IPS-15b (cell line): ENCODE measurements around the gene DLEC1.
"Not testable (repeated sequence)": the region's sequence is repeated elsewhere in the genome, so short reads cannot be mapped to it uniquely, and the experiment has no call there.

Experiments used
- H3K27me3 ChIP-seq: one replicate; pipeline ENCODE4 v1.6.1; 2013; ENCODE audit warnings: low read length; ENCODE audit not compliant: control insufficient read depth, insufficient read depth
- H3K36me3 ChIP-seq: one replicate; pipeline ENCODE4 v1.6.1; 2013; ENCODE audit warnings: low read length; ENCODE audit not compliant: control insufficient read depth, insufficient read depth
- H3K4me1 ChIP-seq: one replicate; pipeline ENCODE4 v1.6.1; 2013; ENCODE audit warnings: mild to moderate bottlenecking, low read length; ENCODE audit not compliant: control insufficient read depth, insufficient read depth
- H3K4me3 ChIP-seq: one replicate; pipeline ENCODE4 v1.5.1; 2013; ENCODE audit warnings: low read depth, low read length
- H3K9ac ChIP-seq: one replicate; pipeline ENCODE4 v1.6.1; 2013; ENCODE audit warnings: low read depth, mild to moderate bottlenecking, low read length
- H3K9me3 ChIP-seq: one replicate; pipeline ENCODE4 v1.6.1; 2013; ENCODE audit warnings: mild to moderate bottlenecking, low read length; ENCODE audit not compliant: control insufficient read depth, insufficient read depth

Gene DLEC1

GRCh38 chr3:38036906-38037305 lies 2.1 kb upstream of the DLEC1 start:
- Histone ChIP-seq H3K27me3 (peaks cover 35% of the 10 kb centered on the region), H3K36me3 (no peaks in the 10 kb centered on the region), H3K9me3 (no peaks in the 10 kb centered on the region), H3K4me1 (peaks cover 7% of the 10 kb centered on the region), H3K9ac (no peak overlapping the region), H3K4me3 (no peak overlapping the region)

GRCh38 chr3:38038447-38038911 lies 529 bp upstream of the DLEC1 start:
- peaks cover 7% of the 10 kb centered on the region for H3K4me1 ChIP-seq
- peak overlapping the region; percentile 75 for H3K4me3 ChIP-seq
- H3K36me3 ChIP-seq = no peaks in the 10 kb centered on the region
- peaks cover 26% of the 10 kb centered on the region for H3K27me3 ChIP-seq
- H3K9me3 ChIP-seq = no peaks in the 10 kb centered on the region
- no peak overlapping the region for H3K9ac ChIP-seq

DNA sequence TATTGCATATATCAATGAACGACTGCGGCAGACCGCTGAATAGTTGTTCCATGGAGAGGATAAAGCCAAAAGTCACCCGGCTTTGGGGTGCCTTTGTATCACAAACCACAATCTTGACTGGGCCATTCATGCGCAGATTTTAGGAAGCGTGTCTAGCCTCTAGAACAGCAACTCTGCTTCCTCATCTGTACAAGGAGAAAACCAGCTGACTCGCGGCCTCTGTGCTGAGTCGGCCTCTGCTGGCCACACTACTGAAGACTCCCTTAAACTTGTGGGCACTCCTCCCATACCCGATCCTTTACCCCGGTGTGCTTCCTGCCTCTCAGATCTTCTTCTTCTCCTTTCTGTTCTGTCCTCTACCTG lies 872 bp downstream of the DLEC1 start:
- Histone ChIP-seq H3K27me3 (peaks cover 26% of the 10 kb centered on the region), H3K9me3 (no peaks in the 10 kb centered on the region), H3K4me3 (peak overlapping the region; percentile 75), H3K9ac (no peak overlapping the region), H3K4me1 (peaks cover 7% of the 10 kb centered on the region), H3K36me3 (no peaks in the 10 kb centered on the region)

- Histone ChIP-seq H3K9me3 (no peaks in the 10 kb centered on the region), H3K27me3 (peaks cover 26% of the 10 kb centered on the region), H3K4me3 (no peak overlapping the region), H3K36me3 (no peaks in the 10 kb centered on the region), H3K4me1 (peaks cover 7% of the 10 kb centered on the region), H3K9ac (no peak overlapping the region)
Measured at GRCh38 chr3:38040401-38040800, 1.4 kb downstream of the DLEC1 start.

- Histone ChIP-seq H3K9ac (no peak overlapping the region), H3K9me3 (no peaks in the 10 kb centered on the region), H3K4me3 (no peak overlapping the region), H3K36me3 (no peaks in the 10 kb centered on the region), H3K4me1 (peaks cover 4% of the 10 kb centered on the region), H3K27me3 (peaks cover 22% of the 10 kb centered on the region)
Measured at GRCh38 chr3:38043486-38043885, 4.5 kb downstream of the DLEC1 start.

DNA sequence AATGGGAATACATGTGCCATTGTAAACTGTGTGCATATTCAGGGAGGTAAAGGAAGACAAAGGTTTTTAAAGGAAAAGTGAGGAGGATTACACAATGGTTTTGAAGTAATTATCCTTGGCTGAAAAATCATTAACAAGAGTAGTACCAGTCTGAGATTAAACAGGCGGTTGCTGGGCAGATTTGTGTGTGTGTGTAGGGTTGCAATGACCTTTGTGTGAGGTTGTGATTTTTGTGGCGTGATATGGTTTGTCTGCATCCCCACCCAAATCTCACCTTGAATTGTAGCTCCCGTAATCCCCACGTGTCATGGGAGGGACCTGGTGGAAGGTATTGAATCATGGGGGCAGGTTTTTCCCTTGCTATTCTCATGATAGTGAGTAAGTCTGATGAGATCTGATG lies 7.0 kb downstream of the DLEC1 start:
- H3K27me3 ChIP-seq = no peaks in the 10 kb centered on the region
- no peak overlapping the region for H3K9ac ChIP-seq
- no peak overlapping the region for H3K4me3 ChIP-seq

GRCh38 chr3:38046821-38047220 lies 7.8 kb downstream of the DLEC1 start:
- Histone ChIP-seq H3K4me3 (no peak overlapping the region), H3K27me3 (no peaks in the 10 kb centered on the region), H3K4me1 (no peaks in the 10 kb centered on the region), H3K9me3 (no peaks in the 10 kb centered on the region), H3K36me3 (no peaks in the 10 kb centered on the region), H3K9ac (no peak overlapping the region)

More for the DNA sequence above, 7.0 kb downstream of the DLEC1 start:
- Histone ChIP-seq H3K36me3 (no peaks in the 10 kb centered on the region), H3K9me3 (no peaks in the 10 kb centered on the region), H3K4me1 (no peaks in the 10 kb centered on the region)

- H3K9ac ChIP-seq = no peak overlapping the region
- H3K4me3 ChIP-seq = no peak overlapping the region
- no peaks in the 10 kb centered on the region for H3K4me1 ChIP-seq
- H3K9me3 ChIP-seq = peaks cover 4% of the 10 kb centered on the region
- no peaks in the 10 kb centered on the region for H3K27me3 ChIP-seq
- no peaks in the 10 kb centered on the region for H3K36me3 ChIP-seq
Measured at GRCh38 chr3:38047896-38048295, 8.9 kb downstream of the DLEC1 start.

DNA sequence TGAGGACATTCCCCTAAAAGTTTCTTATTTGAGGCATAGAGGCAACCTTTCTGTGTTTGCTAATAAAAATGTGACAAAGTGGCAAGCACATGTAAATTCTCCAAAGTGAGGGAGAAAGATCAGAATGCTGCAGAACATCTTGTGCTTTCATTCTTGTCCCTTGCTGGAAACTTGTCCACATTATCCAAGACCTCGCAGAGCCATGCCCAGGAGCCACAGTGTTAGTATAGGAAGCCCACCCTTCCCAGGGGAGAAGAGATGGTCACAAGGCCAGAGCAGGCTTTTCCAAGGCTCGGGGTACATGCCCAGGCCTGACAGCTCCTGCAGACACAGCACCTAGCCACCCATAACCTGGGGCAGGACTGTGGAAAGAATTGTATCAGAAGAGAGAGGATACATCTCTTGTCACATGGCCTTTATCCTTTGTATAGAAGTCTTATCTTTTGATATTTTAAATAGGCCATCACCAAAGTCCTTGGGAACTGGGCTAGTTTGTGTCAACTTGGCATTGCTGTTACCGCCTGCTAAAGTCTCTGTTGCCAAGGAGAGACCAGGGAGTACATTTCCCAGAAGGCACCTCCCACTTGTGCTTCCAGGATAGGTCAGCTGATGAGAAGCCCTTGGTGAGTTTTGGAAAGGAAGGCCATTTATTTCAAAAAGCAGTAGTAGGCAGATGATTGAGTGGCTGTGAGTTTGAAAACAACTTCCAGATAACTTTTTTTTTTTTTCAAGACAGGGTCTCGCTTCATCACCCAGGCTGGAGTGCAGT lies 10.5 kb downstream of the DLEC1 start:
- Histone ChIP-seq H3K27me3 (no peaks in the 10 kb centered on the region), H3K36me3 (no peaks in the 10 kb centered on the region), H3K9me3 (peaks cover 4% of the 10 kb centered on the region), H3K4me1 (no peaks in the 10 kb centered on the region), H3K4me3 (no peak overlapping the region), H3K9ac (peak overlapping the region; percentile 37)

DNA sequence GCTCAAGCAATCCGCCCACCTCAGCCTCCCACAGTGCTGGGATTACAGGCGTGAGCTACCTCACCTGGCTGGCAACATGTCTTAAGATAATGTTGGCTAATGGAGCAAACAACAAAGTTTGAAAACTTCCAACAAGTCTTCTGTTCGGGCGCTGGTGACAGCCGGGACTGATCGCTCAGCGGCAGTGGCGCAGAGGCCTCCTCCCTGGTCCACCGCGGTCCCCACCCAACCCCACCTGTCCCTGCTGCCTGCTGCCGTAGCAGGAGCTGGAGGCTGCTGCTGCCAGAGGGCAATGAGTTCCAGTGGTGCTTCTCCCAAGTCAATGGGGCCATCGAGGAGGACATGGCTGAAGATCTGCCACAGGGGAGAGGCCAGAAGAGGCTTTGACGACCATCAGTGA lies 12.1 kb downstream of the DLEC1 start:
- Histone ChIP-seq H3K4me3 (no peak overlapping the region), H3K4me1 (no peaks in the 10 kb centered on the region), H3K27me3 (no peaks in the 10 kb centered on the region), H3K36me3 (no peaks in the 10 kb centered on the region), H3K9ac (no peak overlapping the region), H3K9me3 (peaks cover 4% of the 10 kb centered on the region)

- H3K9ac ChIP-seq = not testable (repeated sequence)
Measured at GRCh38 chr3:38053286-38053685, 14.3 kb downstream of the DLEC1 start.

GRCh38 chr3:38053813-38054498 lies 14.9 kb downstream of the DLEC1 start:
- H3K9ac ChIP-seq, H3K36me3 ChIP-seq, H3K27me3 ChIP-seq, H3K4me3 ChIP-seq, H3K4me1 ChIP-seq, H3K9me3 ChIP-seq: not testable (repeated sequence)

More at GRCh38 chr3:38053286-38053685, 14.3 kb downstream of the DLEC1 start:
- H3K4me3 ChIP-seq, H3K27me3 ChIP-seq, H3K9me3 ChIP-seq, H3K4me1 ChIP-seq, H3K36me3 ChIP-seq: not testable (repeated sequence)
